ENCODE measurements around the gene PLA2G15. TPM values are rescaled to one million over a fixed set of nuclear protein-coding genes. Genes with fewer than 3 reads are reported as not detected.

Gene PLA2G15
- total and polyA plus RNA-seq, 2 of the 13 experiments (the other 11 are each of a cell fraction or from before 2014, with no cell fraction given) = 14.4 to 23.7 TPM

GRCh38 chr16:68264128-68265077, 19.2 kb downstream of the PLA2G15 start, which contains the start of gene SLC7A6 (continued):
- TF ChIP-seq ZNF232 (CRISPR knock-in tag; IDR thresholded peaks at IDR 0.05; ENCODE audit: borderline replicate concordance) (peak; percentile 58), MNT (IDR thresholded peaks at IDR 0.05) (no peak), KAT7 (CRISPR knock-in tag; IDR thresholded peaks at IDR 0.05; ENCODE audit: borderline replicate concordance) (peak; percentile 80; the same call in 1 of the 2 replicates), ZNF510 (CRISPR knock-in tag; IDR thresholded peaks at IDR 0.05; ENCODE audit: low read depth) (no peak), KLF12 (CRISPR knock-in tag; IDR thresholded peaks at IDR 0.05; ENCODE audit: borderline replicate concordance) (0 out of 2 replicates have a peak, but pooled peaks have one; percentile 12), ZNF740 (CRISPR knock-in tag; IDR thresholded peaks at IDR 0.05) (peak; percentile 96), SAP130 (CRISPR knock-in tag; IDR thresholded peaks at IDR 0.05; ENCODE audit: low read depth) (peak; percentile 45; the same call in 1 of the 2 replicates), DZIP1 (CRISPR knock-in tag; IDR thresholded peaks at IDR 0.05) (peak; percentile 65), SALL1 (CRISPR knock-in tag; IDR thresholded peaks at IDR 0.05) (peak; percentile 58; the same call in 1 of the 2 replicates), ZNF451 (CRISPR knock-in tag; IDR thresholded peaks at IDR 0.05) (0 out of 2 replicates have a peak, but pooled peaks have one; percentile 46), TRAFD1 (CRISPR knock-in tag; IDR thresholded peaks at IDR 0.05; ENCODE audit: borderline replicate concordance) (no peak), ZFAT (CRISPR knock-in tag; conservative IDR thresholded peaks at IDR 0.05) (0 out of 2 replicates have a peak, but pooled peaks have one; percentile 55), ELF4 (CRISPR knock-in tag; IDR thresholded peaks at IDR 0.05; ENCODE audit: borderline replicate concordance) (no peak), TFAP4 (IDR thresholded peaks at IDR 0.05; ENCODE audit: borderline replicate concordance, low read depth) (no peak), ZNF335 (CRISPR knock-in tag; IDR thresholded peaks at IDR 0.05) (0 out of 2 replicates have a peak, but pooled peaks have one; percentile 31), REL (CRISPR knock-in tag; conservative IDR thresholded peaks at IDR 0.05) (peak; percentile 61), ZNF691 (CRISPR knock-in tag; IDR thresholded peaks at IDR 0.05; ENCODE audit: borderline replicate concordance, low read depth) (peak; percentile 64), E2F2 (CRISPR knock-in tag; IDR thresholded peaks at IDR 0.05; ENCODE audit: borderline replicate concordance) (peak; percentile 72; the same call in 1 of the 2 replicates)

All from HepG2 (cell line).